Measurements from ENCODE around the gene DDX18. TPM values are rescaled to one million over a fixed set of nuclear protein-coding genes. Genes with fewer than 3 reads are reported as not detected.

DDX18 gene
- total and polyA plus RNA-seq, 2 of the 4 experiments (the other 2 are of a cell fraction), result 34.6 to 69.9 TPM

DNA sequence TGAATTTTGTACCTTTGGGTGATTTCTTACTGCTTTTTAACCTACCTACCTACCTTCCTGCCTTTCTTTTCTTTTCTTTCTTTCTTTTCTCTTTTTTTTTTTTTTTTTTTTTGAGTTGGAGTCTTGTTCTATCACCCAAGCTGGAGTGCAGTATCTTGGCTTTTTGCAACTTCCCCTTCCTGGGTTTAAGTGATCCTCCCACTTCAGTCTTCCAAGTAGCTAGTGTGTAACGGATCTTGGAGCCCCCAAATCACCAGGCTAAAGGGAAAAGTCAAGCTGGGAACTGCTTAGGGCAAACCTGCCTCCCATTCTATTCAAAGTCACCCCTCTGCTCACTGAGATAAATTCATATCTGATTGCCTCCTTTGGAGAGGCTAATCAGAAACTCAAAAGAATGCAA lies 61.3 kb downstream of the DDX18 start:
- no peak overlapping the region for H3K14ac ChIP-seq (replicated peaks; ENCODE audit: low read depth, low read length)
- no peaks in the 10 kb centered on the region for H3K4me1 ChIP-seq (ENCODE audit: control insufficient read depth, insufficient read depth, low read length)
- H3K23ac ChIP-seq (ENCODE audit: low read depth, low read length), result no peak overlapping the region
- dilution Hi-C loops (cut with HindIII; ENCODE audit: low sequenced_read_pairs, unreplicated experiment), result no loop called here
- no peak overlapping the region for H4K91ac ChIP-seq (ENCODE audit: insufficient read depth, low read depth, low read length)
- H3K9me3 ChIP-seq (ENCODE audit: control insufficient read depth, insufficient read depth, low read length), result no peaks in the 10 kb centered on the region; the same call in 1 of the 2 replicates
- H3K4me2 ChIP-seq (ENCODE audit: low read depth, low read length), result no peak overlapping the region
- no peak overlapping the region for H2AK5ac ChIP-seq (ENCODE audit: low read depth, low read length)
- H3K9ac ChIP-seq (ENCODE audit: low read depth, low read length), result no peak overlapping the region
- H3K56ac ChIP-seq (ENCODE audit: extremely low read depth, insufficient read depth, low read length), result no peak overlapping the region
- no peak overlapping the region for H2BK5ac ChIP-seq (ENCODE audit: low read depth, low read length, poor library complexity, severe bottlenecking)
- H4K8ac ChIP-seq (ENCODE audit: low read depth in 2 of 2, low read length in 2 of 2), result no peak overlapping the region
- in situ Hi-C loops (cut with MboI; ENCODE audit: low sequenced_read_pairs), result no loop called here
- no peak overlapping the region for H2BK120ac ChIP-seq (ENCODE audit: low read depth, low read length)
- H2AK9ac ChIP-seq (replicated peaks; ENCODE audit: low read depth, low read length, poor library complexity), result no peak overlapping the region
- H3K18ac ChIP-seq (ENCODE audit: low read depth, low read length), result no peak overlapping the region
- ATAC-seq (ENCODE audit: low read depth) (no peak), DNase-seq (no peak)
- CTCF ChIA-PET, result no interaction called here
- no peaks in the 10 kb centered on the region for H3K36me3 ChIP-seq (ENCODE audit: control insufficient read depth, insufficient read depth, low read length)
- no peak overlapping the region for H2BK20ac ChIP-seq (ENCODE audit: low read depth, low read length)
- no peak overlapping the region for H2AFZ ChIP-seq (replicated peaks; ENCODE audit: low read length, poor library complexity)
- no peak overlapping the region for H3K4me3 ChIP-seq (ENCODE audit: insufficient read depth, low read depth, low read length)
- no peak overlapping the region for H3K4ac ChIP-seq (ENCODE audit: low read depth, low read length)
- peaks cover 2% of the 10 kb centered on the region; the same call in 1 of the 2 replicates for H3K27me3 ChIP-seq (ENCODE audit: control insufficient read depth, insufficient read depth, low read length)
- BruUV-seq (replicated peaks), result no TSS peak
- H2BK15ac ChIP-seq (ENCODE audit: low read depth, low read length), result no peak overlapping the region
- no peak for TF ChIP-seq MAZ (IDR thresholded peaks at IDR 0.05; ENCODE audit: borderline replicate concordance, low read depth, low read length)
- no peak for TF ChIP-seq MAFK (IDR thresholded peaks at IDR 0.05; ENCODE audit: low read depth, low read length)
- TF ChIP-seq BHLHE40 (IDR thresholded peaks at IDR 0.05; ENCODE audit: low read depth, low read length), result no peak
- TF ChIP-seq SMC3 (IDR thresholded peaks at IDR 0.05; ENCODE audit: low read depth, low read length), result no peak
- TF ChIP-seq, protein P1, sequence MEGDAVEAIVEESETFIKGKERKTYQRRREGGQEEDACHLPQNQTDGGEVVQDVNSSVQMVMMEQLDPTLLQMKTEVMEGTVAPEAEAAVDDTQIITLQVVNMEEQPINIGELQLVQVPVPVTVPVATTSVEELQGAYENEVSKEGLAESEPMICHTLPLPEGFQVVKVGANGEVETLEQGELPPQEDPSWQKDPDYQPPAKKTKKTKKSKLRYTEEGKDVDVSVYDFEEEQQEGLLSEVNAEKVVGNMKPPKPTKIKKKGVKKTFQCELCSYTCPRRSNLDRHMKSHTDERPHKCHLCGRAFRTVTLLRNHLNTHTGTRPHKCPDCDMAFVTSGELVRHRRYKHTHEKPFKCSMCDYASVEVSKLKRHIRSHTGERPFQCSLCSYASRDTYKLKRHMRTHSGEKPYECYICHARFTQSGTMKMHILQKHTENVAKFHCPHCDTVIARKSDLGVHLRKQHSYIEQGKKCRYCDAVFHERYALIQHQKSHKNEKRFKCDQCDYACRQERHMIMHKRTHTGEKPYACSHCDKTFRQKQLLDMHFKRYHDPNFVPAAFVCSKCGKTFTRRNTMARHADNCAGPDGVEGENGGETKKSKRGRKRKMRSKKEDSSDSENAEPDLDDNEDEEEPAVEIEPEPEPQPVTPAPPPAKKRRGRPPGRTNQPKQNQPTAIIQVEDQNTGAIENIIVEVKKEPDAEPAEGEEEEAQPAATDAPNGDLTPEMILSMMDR (conservative IDR thresholded peaks at IDR 0.05; ENCODE audit: low read depth, low read length), result no peak
- TF ChIP-seq FOS (IDR thresholded peaks at IDR 0.05; ENCODE audit: low read depth, low read length), result no peak
- TF ChIP-seq RFX5 (IDR thresholded peaks at IDR 0.05; ENCODE audit: low read depth, low read length), result no peak
- TF ChIP-seq RCOR1 (IDR thresholded peaks at IDR 0.05; ENCODE audit: insufficient replicate concordance, low read length), result no peak
- no peak for TF ChIP-seq USF2 (IDR thresholded peaks at IDR 0.05; ENCODE audit: low read depth, low read length)
- no peak for TF ChIP-seq MXI1 (IDR thresholded peaks at IDR 0.05; ENCODE audit: borderline replicate concordance, low read depth, low read length)
- TF ChIP-seq CEBPB (IDR thresholded peaks at IDR 0.05; ENCODE audit: low read depth, low read length), result no peak
- no peak for TF ChIP-seq CHD1 (IDR thresholded peaks at IDR 0.05; ENCODE audit: low read depth, low read length)
- no peak for TF ChIP-seq NFE2L2 (IDR thresholded peaks at IDR 0.05; ENCODE audit: low read depth, low read length)
- TF ChIP-seq POLR2A (IDR thresholded peaks at IDR 0.05; ENCODE audit: low read depth, low read length), result no peak
- no peak for TF ChIP-seq ELK1 (IDR thresholded peaks at IDR 0.05; ENCODE audit: borderline replicate concordance, low read depth, low read length)
- TF ChIP-seq RAD21 (IDR thresholded peaks at IDR 0.05; ENCODE audit: low read length), result no peak
- no peaks in the 10 kb centered on the region for H4K20me1 ChIP-seq (ENCODE audit: insufficient read depth, low read length)
- H3K27ac ChIP-seq (ENCODE audit: insufficient read depth, low read length), result no peak overlapping the region
- H3K79me1 ChIP-seq (ENCODE audit: low read depth in 1 of 2, low read length in 2 of 2), result no peaks in the 10 kb centered on the region
- intact Hi-C loops (cut with micrococcal nuclease), result no loop called here
- no peaks in the 10 kb centered on the region for H3K9me1 ChIP-seq (ENCODE audit: insufficient read depth, low read length)
- POLR2A ChIA-PET (ENCODE audit: unreplicated experiment), result no interaction called here
- WGBS, 2 experiments (ENCODE audit: extremely low coverage in 2 of 2, insufficient read length in 1 of 2), result no CpG with 5 or more reads among the region's 1 CpG
- no peak overlapping the region for H4K5ac ChIP-seq (ENCODE audit: low read depth, low read length)
